Lower leg skin (tissue), 3 donors: ENCODE data around the gene PDZRN3.

Source experiments
- POLR2A ChIP-seq, 2 donors: fragments of 450-650 bp; IDR thresholded peaks; one replicate each; pipeline ENCODE4 v1.6.1; 2016 to 2017; ENCODE audit warnings: antibody characterized with exemption in 2 of 2, mild to moderate bottlenecking in 1 of 2, moderate library complexity in 1 of 2
- TF ChIP-seq, protein P1 (sequence below), 3 donors: fragments of 450-650 bp; IDR thresholded peaks; one replicate each; pipeline ENCODE4 v1.5.1; 2016; ENCODE audit warnings: antibody characterized with exemption in 3 of 3, mild to moderate bottlenecking in 3 of 3, moderate library complexity in 2 of 3

DNA sequence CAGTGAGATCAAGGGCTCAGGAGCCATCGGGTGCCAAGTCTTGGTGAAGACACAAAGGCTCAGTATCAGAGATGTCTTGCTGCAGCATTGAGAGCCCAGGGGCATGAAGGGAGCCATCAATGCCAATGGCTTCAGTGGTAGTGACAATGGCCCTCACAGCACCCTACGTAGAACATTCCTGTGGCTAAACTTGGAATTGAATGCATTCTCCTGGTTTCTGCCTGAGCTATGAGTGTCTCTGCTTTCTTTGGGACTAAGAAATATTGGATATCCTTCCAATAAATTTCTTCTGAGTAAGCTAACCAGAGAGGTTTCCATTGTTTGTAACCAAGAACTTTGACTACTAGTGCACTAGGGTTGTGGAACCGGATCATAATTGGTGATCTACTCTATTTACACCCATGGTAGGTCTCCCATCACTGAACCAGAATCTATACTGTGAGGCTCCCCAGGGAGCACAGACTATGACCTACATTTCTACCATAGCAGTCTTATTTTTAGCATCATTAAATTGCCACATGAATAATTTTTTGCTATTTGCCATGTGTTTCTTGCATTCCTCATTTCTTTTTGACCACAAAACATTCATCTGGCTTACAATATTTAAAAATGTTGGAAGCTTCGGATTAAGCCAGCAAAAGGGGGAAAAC lies 31.6 kb upstream of the PDZRN3 start:
- no peak for TF ChIP-seq POLR2A (IDR thresholded peaks at IDR 0.05)
- TF ChIP-seq, protein P1, sequence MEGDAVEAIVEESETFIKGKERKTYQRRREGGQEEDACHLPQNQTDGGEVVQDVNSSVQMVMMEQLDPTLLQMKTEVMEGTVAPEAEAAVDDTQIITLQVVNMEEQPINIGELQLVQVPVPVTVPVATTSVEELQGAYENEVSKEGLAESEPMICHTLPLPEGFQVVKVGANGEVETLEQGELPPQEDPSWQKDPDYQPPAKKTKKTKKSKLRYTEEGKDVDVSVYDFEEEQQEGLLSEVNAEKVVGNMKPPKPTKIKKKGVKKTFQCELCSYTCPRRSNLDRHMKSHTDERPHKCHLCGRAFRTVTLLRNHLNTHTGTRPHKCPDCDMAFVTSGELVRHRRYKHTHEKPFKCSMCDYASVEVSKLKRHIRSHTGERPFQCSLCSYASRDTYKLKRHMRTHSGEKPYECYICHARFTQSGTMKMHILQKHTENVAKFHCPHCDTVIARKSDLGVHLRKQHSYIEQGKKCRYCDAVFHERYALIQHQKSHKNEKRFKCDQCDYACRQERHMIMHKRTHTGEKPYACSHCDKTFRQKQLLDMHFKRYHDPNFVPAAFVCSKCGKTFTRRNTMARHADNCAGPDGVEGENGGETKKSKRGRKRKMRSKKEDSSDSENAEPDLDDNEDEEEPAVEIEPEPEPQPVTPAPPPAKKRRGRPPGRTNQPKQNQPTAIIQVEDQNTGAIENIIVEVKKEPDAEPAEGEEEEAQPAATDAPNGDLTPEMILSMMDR (IDR thresholded peaks at IDR 0.05) = no peak
